Effector CD8-positive, alpha-beta T cell (primary cell): Measurements from ENCODE around the gene KRT39.
"Not testable (repeated sequence)": the region's sequence is repeated elsewhere in the genome, so short reads cannot be mapped to it uniquely, and the experiment has no call there.

Experiments used
- DNase-seq: peaks from one replicate; lab custom pipeline; 2025; lab: John Stamatoyannopoulos, UW

Gene KRT39

DNA sequence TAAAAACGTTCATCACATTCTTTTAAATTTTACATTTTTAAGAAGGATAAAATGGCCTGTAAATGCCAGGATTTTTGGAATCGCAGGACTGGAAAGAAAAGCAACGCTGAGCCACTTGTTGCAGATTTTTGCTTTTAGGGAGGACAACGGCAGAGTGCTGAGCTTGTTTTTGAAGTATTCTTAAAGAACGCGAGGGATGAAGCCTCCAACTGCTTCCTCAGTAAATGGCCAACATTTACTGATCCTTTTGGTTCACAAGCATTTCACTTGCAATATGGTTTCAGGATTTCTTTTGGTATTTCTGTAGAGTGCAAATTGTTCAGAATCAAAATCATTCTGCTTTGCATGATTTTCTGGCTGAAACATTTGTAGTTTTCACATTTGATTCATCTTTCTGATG, 26.5 kb downstream of the KRT39 start:
- DNase-seq, result no peak

DNA sequence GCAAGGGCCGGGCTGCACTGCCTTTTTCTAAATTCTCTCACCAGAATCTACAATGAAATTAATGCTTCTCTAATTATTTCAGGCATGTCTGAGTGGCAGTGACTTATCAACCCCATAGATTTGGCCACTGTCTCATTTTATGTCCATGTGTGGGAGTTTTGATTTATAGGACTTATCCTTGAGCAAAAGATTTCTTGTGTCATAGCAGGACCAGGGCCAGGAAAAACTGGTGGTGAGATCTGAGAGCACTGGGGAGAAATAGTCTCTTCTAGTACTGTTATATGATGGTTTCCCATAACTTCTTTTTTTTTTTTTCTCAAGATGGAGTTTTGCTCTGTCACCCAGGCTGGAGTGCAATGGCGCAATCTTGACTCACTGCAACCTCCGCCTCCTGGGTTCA, 27.8 kb downstream of the KRT39 start:
- DNase-seq, result no peak

DNA sequence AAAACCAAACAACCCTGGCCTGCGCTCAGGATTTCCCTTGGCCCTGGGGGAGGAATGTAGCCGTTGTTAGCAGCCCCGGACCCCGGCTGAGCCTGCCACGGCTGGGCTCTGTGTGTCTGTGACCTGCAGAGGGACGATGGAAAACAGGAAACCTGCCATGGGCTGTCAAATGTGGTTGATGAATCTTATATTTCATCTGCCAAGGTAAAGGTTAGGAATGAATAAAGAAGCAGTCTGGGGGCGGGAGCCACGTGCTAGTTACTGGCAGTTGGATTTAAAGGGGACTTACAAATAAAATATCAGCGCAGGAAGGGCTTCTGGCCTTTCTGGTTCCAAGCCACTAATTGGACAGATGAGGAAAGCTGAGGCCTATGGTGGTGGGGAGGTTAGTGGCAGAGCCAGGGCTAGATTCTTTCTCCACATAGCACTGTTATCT, 29.3 kb downstream of the KRT39 start, which contains the start of gene KRT23:
TSS of gene KRT23 (minus strand) at position 263 of the 436 bp plus-strand sequence. CDS start 1,043 bp downstream, outside the sequence.
- DNase-seq, result no peak

DNA sequence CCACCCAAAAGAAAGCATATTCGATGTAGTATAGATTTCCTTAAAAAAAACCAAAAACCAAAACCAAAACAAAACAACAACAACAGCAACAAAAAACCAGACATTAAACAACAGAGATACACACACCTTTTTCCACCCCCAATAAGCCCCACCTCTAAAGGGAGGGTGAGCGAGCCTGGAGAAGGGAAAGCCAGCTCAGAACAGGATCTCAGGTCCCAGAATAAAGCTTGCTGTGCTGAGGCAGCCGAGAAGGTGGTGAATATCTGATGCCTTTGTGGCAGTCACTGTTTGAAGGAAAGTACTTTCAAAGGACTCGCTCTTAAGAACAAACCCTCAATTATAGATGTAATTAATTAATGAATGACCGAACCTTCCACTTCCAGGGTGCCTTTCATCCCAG, 29.8 kb downstream of the KRT39 start:
- no peak for DNase-seq

DNA sequence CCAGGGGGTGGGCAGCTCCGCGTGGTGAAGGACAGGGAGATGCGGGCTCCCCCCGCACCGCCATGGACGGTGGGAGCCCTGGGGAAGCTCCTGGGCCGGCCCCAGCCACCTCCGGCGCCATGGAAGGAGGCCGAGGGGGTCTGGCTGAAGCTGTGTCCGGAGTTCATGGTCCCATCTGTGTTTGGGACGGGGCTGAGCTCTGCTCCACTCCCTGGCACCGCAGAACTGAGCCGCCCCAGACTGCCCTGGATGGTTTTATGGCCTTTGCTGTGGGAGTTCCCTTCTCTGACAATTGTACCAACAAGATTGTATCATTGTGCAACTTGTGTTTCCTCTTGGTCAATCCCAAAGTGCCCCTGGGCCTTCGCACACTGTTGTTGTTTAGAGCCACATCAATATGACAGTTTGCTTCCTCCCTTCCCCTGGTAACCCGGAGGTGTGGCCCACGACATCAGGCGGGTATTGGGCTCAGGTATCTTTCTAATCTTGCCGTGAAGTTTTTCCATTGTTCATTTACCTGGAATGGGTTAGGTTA, 30.2 kb downstream of the KRT39 start:
- no peak for DNase-seq

DNA sequence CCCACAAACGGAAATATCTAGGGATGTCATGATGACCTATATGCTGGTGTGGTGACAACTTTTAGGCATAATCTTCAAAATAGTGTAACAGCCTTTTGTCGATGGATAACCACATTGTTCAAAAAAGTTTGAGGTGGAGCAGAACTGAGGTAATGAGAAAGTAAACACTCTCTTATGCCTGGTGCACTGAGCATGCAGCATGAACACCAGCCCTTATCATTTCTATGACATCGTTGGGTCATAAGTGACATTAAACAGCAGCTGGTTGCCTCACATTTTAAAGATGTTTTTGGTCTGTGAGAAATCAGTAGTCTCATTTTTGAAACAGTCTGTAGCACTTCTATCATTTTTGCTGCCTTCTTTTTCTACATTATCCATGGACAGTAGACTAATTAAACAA, 31.1 kb downstream of the KRT39 start:
- DNase-seq, result no peak

DNA sequence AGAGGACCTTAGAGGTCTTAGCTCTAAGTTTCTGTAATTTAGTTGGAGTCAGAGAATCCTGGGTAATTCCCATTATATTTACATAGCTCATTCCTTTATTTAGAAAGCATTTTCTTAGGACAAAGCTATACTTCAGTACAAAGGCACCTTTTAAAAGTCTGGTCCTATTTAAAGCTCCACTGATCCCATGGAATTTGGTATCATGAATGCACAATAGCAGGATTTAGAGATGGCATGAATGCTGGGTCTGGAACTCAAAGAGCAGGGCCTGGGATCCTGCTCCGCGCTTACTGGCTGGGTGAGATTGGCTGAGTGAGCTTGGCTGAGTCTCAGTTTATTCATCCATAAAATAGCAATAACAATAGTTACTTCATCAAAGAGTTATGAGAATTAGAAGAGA, 34.1 kb downstream of the KRT39 start:
- no peak for DNase-seq

DNA sequence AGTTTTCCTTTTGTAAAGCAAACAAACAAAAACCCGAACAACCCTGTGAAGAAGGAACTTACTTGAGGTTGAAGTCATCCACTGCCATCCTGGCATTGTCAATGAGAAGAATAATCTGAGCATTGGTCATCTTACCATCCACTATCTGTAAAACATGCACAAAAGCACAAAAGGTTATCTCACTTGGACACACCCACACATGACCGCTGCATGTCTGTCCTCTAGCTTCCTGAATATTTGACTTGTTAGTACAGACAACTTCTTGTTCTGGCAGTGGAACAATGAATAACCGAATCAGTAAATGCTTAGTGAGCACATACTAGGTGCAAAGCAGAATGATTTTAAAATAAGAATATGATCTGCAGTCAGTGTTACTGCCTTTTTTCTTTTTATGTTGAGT, 35.4 kb downstream of the KRT39 start:
- DNase-seq, result no peak

DNA sequence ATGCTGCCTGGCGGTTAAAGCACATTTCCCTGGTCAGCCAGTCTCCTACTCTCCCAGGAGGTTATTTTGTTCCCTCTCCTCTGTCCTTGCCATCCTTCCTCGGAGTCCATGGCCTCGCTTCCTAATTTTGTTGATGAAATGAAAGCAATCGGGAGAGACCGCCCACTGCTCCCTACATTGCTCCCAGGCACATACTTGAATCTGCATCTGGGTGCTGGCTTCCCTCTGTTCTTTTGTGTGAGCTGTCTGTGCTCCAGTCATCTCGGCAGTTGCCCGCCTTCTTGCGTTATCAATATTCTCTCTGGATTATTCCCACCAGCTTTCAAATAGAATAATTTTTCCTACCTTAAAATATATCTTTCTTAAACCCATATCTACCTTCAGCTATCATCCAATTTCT, 40.4 kb downstream of the KRT39 start:
- no peak for DNase-seq

DNA sequence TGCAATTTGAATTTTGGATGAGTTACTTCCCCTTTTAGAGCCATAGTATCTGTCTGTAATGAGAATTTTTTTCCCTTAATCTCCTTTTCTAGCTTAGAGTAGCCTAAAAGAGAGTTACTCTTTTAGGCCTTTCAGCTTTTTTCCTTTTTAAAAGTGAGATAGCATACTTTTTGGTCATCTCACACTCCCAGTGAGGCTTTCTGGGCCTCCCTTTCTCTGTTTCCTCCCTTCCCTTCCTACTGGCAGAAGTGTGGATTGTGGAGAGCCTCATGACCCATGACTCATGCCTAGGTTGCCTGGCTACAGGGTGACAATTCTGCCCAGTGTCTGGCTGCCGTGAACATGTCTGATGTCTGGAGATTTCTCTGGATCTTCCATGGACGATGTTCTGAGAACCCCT, 44.5 kb downstream of the KRT39 start:
- DNase-seq, result no peak

DNA sequence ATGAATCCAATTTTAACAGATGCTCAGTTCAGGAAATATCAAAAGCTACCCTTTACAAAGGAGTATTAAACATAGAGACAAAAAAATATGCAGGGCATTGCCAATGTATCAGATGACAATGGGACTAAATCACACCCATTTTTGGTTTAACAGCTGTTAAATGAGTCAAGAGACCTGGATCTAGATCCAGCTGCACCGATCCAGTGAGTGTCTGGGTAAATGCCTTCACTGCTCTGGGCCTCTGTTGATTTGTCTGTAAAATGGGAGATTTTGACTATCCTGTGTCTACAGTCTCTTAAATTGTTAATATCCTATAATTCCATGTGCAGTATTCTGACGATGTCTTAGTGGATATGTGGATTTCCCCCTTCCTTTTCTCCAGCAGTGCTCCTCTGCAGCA, 45.7 kb downstream of the KRT39 start:
- DNase-seq, result no peak

DNA sequence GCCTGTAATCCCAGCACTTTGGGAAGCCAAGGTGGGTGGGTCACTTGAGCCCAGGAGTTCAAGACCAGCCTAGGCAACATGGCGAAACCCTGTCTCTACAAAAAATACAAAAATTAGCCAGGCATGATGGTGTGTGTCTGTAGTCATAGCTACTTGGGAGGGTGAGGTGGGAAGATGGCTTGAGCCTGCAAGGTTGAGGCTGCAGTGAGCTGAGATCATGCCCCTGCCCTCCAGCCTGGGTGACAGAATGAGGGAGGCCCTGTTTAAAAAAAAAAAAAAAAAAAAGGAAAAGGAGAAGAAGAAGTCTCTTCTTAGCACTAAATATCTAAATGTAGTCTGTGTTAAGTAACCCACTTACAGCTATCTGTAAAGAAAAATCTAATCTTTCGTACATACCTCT, 49.6 kb downstream of the KRT39 start:
- DNase-seq, result not testable (repeated sequence)

DNA sequence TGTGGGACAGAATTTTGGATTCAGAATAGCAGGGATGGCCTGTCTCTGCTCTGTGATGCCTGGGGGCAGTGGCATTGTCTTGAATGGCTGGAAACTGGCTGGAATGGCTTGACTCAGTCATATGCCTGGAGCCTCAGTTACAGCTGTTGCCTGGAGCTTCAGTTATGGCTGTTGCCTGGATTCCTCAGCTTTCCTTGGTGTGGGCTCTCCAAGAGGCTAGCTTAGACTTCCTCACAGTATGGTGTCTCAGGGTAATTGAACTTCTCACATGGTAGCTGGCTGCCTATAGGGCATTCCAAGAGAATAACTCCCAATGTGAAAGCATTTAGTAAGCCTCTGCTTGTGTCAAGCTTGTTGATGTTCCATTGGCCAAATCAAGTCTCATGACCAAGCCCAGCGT, 50.4 kb downstream of the KRT39 start:
- no peak for DNase-seq

DNA sequence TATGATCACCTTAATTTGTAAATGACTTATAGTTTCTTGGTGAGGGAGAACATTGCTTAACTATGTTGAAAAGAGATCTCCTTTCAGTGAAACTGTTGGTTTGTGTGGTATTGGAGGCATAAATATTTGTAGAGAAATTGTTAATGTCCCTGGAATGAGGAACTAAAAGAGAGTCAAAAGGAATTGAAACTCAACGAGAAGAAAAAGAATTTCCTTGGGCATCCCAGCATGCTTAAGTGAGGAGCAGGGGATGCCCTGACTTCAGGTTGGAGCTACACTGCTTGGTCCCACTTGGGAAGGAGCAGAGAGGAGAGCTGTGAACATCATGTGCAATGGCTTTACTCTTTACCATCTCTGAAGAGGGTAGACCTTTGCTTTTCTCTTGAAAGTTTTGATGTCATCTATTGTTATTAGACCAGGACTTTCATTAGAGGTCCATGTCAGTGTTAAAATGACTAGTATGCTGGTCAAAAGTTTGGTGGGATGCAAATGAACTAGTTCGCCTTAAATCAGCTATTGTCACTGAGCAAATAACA, 51.0 kb downstream of the KRT39 start:
- no peak for DNase-seq

DNA sequence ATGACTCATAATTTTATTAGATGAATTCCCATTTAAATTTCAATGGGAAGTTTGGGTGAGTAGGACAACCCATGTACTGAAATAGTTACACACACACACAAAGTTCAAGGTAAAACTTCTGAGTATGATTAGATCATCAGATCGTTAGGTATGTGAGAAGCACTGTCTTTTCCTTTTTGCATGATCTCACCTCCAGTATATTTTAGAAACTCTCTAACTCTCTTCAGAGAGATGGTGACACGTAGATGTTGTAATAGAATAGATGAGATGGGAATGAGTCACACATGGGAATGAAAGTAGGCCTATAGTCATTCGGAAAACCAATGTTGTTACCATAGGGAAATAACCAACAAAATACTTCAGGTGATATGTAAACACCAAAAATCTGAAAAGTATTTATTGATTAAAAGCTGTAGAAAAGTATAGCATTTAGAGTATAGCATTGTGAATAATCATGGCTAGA, 51.5 kb downstream of the KRT39 start:
- DNase-seq, result no peak

DNA sequence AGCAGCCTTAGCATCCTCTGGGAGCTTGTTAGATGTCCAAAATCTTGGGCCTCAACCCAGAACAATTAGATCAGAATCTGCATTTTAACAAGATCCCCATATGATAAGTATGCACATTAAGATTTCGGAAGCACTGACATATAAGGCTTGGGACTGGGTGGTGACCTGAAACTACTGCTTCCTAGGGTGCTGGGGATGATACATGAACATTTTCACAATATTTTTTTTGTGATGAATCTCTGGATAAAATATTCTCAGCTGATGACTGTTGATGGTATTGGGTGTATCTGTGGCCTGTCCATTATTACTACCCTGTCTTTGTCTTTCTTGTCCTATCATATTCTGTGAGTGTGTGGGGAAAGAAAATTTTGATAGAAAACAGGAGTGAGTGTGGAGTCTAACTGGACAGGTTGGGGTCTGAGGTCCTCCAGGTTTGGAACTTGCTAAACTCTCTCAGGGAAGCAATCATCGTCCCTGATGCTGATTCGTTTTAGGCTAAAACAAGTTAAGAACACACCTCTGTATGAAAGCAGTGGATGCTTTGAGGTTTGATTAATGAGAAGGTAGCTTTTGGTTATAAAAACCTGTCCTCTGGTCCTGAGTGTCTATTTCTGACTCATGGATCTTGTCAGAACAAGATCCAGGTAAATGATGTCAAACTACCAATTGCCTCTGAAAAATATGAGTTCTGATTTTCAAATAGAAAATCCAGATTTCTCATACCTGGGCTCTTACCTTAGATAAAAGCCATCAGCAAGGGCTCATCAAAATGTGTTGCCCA, 52.5 kb downstream of the KRT39 start:
- DNase-seq, result no peak

DNA sequence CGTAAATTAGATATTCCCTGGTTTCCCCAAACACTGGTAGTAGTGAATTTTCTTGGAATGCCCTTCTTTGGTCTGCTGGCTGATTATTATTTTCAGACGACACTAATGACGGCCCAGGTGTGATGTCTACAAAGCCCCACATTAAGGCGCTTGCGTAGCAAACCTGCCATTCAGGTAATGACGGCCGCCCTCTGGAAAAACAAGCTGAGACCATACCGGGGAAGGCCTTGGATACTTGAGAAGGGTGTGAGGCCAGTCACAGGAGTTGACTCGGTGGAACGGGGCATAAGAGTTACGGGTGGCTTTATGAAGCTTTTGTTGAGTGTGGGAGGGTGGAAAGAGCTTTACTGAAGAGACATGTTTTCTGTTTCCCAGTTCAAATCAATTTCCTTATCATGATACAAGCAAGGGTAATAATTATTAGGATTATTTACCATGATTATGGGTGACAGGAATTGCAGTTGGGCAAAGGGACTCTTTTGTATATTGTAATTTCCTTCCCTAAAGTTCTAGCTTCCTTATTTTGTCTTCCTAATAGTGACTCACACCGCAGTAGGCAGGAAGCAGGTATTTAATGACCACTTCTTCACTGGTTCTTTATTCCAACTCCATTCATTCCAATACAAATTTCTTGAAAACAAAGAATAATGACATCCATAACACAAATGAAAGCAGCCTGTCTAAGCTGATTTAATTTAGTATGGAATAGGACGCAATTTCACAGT, 54.1 kb downstream of the KRT39 start:
- no peak for DNase-seq

DNA sequence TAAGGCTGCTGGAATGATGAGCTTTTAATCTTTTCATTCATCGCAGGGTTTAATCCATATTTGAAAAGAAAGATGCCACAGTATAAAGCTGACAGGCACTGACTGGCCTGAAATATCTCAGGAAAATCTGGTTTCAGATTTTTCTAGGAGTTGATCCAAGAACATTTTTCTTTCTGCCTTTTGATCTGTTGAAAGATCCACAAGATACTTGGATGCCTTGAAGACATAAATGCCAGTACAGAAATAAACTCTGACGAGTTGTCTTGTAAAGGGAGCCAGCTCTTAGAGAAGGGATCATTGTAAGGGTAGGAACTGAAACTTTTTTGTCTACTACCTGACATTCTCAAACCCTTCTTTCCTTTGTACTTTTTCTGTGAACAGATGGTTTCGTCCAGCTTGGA, 56.3 kb downstream of the KRT39 start:
- no peak for DNase-seq

DNA sequence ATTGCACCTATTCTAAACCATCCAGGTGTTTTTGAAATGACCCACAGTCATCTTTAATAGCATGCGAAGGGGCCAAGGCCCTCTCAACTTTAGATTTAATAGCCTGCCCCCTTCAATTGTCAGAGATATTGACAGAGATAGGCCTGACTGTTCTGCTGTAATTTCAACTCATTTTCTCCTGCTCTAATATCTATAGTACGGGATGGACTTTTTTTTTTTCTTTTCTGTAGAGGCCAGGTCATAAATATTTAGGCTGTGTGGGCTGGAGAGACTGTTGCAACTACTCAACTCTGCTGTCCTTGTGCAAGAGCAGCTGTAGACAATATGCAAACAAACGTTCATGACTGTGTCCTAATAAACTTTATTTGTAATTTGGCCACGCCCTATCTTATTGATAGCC, 57.0 kb downstream of the KRT39 start:
- no peak for DNase-seq

DNA sequence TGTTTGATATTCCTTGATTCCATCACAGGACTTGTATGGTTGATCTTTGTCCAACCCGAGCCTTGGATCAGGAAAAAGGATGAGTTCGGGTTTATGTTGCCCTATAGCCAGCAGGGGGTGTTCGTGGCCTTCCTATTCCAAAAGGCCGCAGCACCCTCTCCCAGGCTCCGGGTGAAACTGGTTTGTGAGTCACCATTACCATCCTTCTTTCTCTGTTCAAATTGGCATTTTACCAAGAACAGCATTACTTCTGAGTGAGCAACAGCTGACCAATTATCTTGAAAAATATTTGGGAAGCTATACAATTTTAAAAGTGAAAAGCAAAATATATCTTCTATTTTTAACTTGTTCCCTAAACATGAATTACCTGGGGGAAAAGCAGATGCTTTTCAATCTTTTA, 57.4 kb downstream of the KRT39 start:
- DNase-seq, result peak; percentile 53
